NCI-H1092 treated with DMSO at 0.1 percent for 48 hours (cell line): Measurements from ENCODE around the gene ADCY9.
A peak's percentile ranks its signal among the peaks of the same experiment; 100 is the strongest.

Experiments used
- DNase-seq: peaks from one replicate; lab custom pipeline; 2025; lab: John Stamatoyannopoulos, UW

The ADCY9 gene

GRCh38 chr16:4032768-4033167, 83.5 kb downstream of the ADCY9 start:
- no peak for DNase-seq

- no peak for DNase-seq
Observed at GRCh38 chr16:4028144-4028543, 88.1 kb downstream of the ADCY9 start.

- DNase-seq = no peak
Observed at GRCh38 chr16:4026854-4027253, 89.4 kb downstream of the ADCY9 start.

DNA sequence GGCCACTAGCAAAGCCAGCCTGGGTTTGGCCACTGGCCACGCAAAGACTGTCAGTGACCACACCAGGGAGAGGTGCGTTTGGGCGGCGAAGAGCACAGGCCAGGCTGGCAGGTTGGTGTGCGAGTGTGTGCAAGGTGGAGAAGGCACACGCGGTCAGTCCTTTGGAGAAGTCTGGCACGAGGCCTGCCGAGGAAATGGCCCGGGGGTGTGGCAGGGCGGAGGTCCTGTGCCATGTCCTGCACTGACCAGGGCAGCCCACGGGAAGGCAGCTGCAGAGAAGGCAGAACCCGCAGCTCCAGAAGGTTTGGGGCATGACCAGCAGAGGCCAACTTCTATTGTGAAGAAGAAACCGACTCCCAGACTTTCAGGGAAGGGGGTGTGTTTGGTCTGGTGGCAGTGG, 90.8 kb downstream of the ADCY9 start:
- DNase-seq = no peak

GRCh38 chr16:4021916-4022315, 94.3 kb downstream of the ADCY9 start:
- DNase-seq = no peak

DNA sequence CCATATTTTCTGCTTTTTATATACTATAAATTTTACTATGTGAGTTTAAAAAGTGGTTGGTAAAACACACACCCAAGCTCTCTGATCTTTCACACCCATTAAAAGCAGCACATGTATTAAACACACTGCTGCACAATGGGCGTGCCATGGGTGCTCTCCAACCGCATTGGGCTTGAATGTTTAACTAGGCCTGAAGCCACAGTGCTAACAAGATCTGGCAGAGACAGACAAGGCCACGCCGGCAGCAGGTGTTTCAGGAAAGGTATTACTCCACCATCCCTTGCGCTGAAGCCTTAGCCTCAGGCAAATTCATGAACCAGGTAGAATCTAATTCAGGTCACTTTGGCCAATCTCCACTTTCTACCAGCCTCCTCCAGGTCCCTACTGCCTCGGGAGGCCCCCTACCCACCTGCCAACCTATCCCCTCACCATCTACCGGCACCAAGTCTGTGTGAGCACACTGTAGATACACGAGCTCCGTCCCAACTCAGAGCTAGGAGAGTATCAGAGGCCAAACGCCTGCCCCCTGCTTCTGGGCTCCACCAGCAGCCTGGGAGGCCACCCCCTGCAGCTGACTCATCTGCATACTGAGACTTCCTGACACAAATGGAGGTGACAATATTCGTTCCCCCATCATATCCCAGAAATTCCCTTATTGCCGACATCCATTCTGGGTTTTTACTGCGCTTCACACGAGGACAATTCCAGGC, 95.0 kb downstream of the ADCY9 start:
- DNase-seq = peak; percentile 97

- peak; percentile 26 for DNase-seq
Observed at GRCh38 chr16:4019371-4019791, 96.9 kb downstream of the ADCY9 start.

- no peak for DNase-seq
Observed at GRCh38 chr16:4018391-4018790, 97.9 kb downstream of the ADCY9 start.

GRCh38 chr16:4017807-4018206, 98.4 kb downstream of the ADCY9 start:
- no peak for DNase-seq

GRCh38 chr16:4016658-4017057, 99.6 kb downstream of the ADCY9 start:
- no peak for DNase-seq

- DNase-seq = no peak
Observed at GRCh38 chr16:4016005-4016352, 100.3 kb downstream of the ADCY9 start.

- DNase-seq = no peak
Observed at GRCh38 chr16:4015275-4016004, 100.8 kb downstream of the ADCY9 start.

DNA sequence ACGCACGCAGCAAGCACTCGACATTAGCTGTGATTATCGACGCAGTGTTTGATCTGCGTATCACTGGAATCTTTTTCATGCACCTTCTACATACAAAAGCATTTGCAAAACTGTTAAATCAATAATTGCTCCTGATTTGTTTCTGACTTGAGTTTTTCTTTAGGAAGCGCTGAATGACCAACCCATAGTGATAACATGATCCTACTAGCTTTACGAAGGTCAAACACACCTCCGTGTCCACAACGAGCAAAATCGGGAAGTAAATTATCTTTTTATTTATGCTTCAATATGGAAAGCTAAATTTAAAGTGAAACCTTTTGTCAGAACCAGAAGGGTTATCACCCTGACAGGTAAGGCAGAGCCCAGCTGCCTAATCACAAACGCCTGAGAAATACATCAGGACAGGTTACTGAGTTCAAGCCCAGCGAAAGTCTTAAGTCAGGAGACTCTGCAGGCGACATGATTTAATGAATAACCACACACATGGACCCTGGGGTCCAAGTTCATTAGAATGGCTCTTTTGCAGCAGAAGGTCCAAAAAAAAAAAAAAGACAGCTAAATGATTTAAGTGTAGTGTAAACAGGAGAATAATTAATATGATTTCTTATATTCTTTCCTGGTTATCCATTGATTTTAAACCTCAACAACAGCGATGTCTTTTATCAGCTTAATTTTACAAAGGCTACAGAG, 104.2 kb downstream of the ADCY9 start:
- DNase-seq = no peak

DNA sequence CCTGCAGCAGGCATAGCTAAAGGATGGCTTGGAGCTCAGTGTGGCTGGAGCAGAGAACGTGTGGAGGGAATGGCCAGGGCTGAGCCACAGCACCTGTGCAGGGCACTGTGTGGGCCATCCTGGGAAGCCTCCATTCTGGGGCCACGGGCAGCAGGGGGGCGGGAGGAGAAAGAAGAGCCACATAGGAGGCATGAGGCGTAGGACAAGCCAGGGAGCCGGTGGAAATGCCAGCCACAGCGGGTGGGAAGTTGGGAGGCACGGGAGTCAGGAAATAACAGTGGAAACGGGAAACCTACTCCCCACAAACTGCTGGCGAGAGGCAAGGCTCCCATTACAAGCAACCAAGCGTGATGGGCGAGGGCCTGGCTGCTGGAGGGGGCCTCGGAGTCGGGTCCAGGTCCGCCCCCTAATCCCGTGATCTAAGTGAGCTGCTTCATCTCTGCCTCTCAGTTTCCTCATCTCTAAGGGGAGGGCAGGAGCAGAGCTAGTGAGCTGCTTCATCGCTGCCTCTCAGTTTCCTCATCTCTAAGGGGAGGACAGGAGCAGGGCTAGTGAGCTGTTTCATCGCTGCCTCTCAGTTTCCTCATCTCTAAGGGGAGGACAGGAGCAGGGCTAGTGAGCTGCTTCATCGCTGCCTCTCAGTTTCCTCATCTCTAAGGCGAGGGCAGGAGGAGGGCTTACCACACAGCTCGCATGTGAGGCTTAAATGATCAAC, 104.9 kb downstream of the ADCY9 start:
- no peak for DNase-seq

DNA sequence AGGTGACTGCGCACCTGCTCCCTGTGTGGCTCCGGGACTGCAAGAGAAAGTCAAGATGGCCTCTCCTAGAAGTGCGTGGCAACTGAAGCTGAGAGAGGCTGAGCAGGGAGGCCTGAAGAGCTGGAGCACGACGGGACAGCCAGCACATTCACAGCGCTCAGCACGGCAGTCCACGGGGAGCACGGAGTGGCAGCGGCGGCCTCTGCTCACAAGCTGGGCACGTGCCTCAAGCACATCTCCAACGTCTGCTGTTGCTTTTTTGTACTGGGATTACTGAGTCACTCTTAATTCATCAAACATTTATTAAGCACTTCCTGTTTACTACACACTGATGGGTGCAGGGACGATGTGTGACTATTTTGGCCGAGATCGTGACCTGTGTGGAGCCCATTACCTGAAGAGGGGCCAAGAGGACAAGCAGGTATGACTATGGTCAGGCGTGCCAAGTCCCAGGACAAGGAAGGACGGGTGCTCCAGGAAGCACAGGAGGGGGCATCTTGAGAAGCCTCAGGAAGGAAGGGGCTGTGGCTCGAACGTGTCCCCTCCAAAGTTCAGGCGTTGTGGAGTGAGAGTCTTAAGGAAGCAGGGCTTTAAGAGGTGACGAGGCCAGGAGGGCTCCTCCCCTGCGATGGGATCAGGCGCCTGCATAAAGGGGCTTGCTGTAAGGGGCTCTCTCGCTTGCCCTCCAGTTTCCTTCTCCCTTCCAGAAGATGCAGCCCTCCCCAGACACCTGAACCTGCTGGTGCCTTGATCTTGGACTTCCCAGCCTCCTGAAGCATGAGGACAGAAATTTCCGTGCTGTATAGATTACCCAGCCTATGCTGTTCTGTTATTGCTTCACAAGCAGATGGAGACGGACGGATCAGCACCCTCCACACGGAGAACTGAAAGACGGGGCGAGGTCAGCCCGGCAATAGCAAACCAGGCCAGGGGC, 105.8 kb downstream of the ADCY9 start:
- DNase-seq = no peak

- no peak for DNase-seq
Observed at GRCh38 chr16:4009177-4009576, 107.1 kb downstream of the ADCY9 start.

- DNase-seq = no peak
Observed at GRCh38 chr16:4008116-4008515, 108.1 kb downstream of the ADCY9 start.

GRCh38 chr16:4006397-4006999, 109.7 kb downstream of the ADCY9 start:
- no peak for DNase-seq

- DNase-seq = no peak
Observed at GRCh38 chr16:4005731-4006130, 110.5 kb downstream of the ADCY9 start.

DNA sequence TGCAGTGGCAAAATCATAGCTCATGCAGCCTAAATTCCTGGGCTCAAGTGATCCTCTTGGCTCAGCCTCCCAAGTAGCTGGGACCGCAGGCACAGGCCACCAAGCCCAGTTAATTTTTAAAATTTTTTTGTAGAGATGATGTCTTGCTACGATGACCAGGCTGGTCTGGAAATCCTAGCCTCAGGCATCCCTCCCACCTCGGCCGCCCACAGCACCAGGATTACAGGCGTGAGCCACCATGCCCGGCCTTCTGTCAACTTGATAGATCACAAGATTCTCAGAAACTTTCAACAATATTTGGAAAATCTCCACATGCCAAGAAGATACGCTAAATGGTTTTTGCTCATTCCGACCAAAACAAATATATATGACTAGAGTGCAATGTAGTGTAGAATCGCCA, 111.0 kb downstream of the ADCY9 start:
- no peak for DNase-seq

GRCh38 chr16:4004206-4004605, 112.0 kb downstream of the ADCY9 start:
- no peak for DNase-seq
